NAMALWA (cell line): ENCODE results near the gene RASA3.
"Not testable (repeated sequence)": the region's sequence is repeated elsewhere in the genome, so short reads cannot be mapped to it uniquely, and the experiment has no call there.

ENCODE experiments used
- DNase-seq: peaks from one replicate; pipeline ENCODE4 v3.0.0-alpha.2; 2015; ENCODE audit warnings: low spot score

The RASA3 gene

GRCh38 chr13:114080739-114081561, 51.5 kb downstream of the RASA3 start:
- no peak for DNase-seq

GRCh38 chr13:114079601-114080536, 52.6 kb downstream of the RASA3 start:
- no peak for DNase-seq

- DNase-seq = no peak
Measured at GRCh38 chr13:114078461-114079451, 53.7 kb downstream of the RASA3 start.

GRCh38 chr13:114077933-114078325, 54.5 kb downstream of the RASA3 start:
- no peak for DNase-seq

GRCh38 chr13:114077099-114077932, 55.1 kb downstream of the RASA3 start:
- no peak for DNase-seq

GRCh38 chr13:114076329-114077090, 55.9 kb downstream of the RASA3 start:
- DNase-seq = no peak

GRCh38 chr13:114075811-114076210, 56.6 kb downstream of the RASA3 start:
- not testable (repeated sequence) for DNase-seq

- DNase-seq = no peak
Measured at GRCh38 chr13:114074671-114075315, 57.6 kb downstream of the RASA3 start.

GRCh38 chr13:114073881-114074612, 58.4 kb downstream of the RASA3 start:
- no peak for DNase-seq

- DNase-seq = no peak
Measured at GRCh38 chr13:114072421-114072820, 60.0 kb downstream of the RASA3 start.

GRCh38 chr13:114071991-114072390, 60.4 kb downstream of the RASA3 start:
- no peak for DNase-seq

- DNase-seq = no peak
Measured at GRCh38 chr13:114071410-114071809, 61.0 kb downstream of the RASA3 start.

GRCh38 chr13:114070098-114070799, 62.2 kb downstream of the RASA3 start:
- DNase-seq = no peak

GRCh38 chr13:114069376-114070097, 62.9 kb downstream of the RASA3 start:
- DNase-seq = no peak

GRCh38 chr13:114068656-114069318, 63.6 kb downstream of the RASA3 start:
- no peak for DNase-seq

GRCh38 chr13:114067886-114068651, 64.4 kb downstream of the RASA3 start:
- no peak for DNase-seq
